GM12874 (cell line): ENCODE measurements around the gene COBL.

Experiments
- TF ChIP-seq, protein P1 (sequence below): IDR thresholded peaks from 2 replicates; pipeline ENCODE4 v1.5.1; 2011; ENCODE audit warnings: low read depth, mild to moderate bottlenecking, control low read depth, low read length, moderate library complexity; ENCODE audit not compliant: insufficient read depth

The COBL gene

DNA sequence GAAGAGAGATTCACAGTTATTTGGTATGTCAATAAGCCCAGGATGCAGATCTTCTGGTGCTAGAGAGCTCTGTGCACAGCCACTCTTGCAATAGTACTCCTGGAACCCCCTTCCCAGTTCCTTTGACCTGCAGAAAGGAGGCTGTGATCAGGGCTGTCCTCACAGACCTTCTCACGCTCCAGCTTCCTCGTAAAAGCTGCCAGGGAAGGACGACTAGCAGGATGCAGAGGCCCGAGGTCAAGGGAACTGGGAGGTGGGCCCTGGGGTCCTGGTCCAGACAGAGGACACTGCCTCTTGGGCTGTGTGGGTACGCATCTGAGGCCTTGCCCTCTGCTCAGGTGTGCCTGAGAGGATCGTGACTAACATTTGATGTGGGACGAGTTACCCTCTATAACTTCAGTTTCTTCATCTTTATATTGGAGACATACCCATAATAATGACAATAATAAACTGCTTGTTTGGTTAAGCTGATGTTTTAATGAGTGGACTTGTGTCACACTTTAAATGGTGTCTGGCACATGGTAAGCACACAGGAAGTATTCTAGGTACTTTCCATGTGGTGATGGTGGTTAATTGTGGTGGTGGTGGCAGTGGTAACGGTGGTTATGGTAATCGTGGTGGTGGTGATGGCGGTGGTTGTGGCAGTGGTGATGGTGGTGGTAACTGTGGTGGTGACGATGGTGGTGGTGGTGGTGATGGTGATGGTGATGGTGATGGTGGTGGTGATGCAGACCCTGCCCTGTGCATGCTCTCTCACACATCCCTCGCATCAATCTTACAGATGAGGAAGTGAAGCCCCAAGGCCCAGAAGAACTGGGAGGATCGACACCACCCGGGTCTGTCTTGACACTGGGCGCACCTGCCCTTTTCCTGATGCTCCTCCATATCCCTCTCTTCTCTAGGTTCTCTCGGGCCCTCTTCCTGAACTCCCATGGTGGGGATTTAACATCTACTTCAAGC, 298.8 kb downstream of the COBL start:
- TF ChIP-seq, protein P1, sequence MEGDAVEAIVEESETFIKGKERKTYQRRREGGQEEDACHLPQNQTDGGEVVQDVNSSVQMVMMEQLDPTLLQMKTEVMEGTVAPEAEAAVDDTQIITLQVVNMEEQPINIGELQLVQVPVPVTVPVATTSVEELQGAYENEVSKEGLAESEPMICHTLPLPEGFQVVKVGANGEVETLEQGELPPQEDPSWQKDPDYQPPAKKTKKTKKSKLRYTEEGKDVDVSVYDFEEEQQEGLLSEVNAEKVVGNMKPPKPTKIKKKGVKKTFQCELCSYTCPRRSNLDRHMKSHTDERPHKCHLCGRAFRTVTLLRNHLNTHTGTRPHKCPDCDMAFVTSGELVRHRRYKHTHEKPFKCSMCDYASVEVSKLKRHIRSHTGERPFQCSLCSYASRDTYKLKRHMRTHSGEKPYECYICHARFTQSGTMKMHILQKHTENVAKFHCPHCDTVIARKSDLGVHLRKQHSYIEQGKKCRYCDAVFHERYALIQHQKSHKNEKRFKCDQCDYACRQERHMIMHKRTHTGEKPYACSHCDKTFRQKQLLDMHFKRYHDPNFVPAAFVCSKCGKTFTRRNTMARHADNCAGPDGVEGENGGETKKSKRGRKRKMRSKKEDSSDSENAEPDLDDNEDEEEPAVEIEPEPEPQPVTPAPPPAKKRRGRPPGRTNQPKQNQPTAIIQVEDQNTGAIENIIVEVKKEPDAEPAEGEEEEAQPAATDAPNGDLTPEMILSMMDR = no peak

- TF ChIP-seq, protein P1 = no peak
Measured at GRCh38 chr7:51016546-51016945, 300.1 kb downstream of the COBL start.

- TF ChIP-seq, protein P1 = no peak
Measured at GRCh38 chr7:51015581-51015980, 301.0 kb downstream of the COBL start.

GRCh38 chr7:51014811-51015210, 301.8 kb downstream of the COBL start:
- TF ChIP-seq, protein P1 = no peak

DNA sequence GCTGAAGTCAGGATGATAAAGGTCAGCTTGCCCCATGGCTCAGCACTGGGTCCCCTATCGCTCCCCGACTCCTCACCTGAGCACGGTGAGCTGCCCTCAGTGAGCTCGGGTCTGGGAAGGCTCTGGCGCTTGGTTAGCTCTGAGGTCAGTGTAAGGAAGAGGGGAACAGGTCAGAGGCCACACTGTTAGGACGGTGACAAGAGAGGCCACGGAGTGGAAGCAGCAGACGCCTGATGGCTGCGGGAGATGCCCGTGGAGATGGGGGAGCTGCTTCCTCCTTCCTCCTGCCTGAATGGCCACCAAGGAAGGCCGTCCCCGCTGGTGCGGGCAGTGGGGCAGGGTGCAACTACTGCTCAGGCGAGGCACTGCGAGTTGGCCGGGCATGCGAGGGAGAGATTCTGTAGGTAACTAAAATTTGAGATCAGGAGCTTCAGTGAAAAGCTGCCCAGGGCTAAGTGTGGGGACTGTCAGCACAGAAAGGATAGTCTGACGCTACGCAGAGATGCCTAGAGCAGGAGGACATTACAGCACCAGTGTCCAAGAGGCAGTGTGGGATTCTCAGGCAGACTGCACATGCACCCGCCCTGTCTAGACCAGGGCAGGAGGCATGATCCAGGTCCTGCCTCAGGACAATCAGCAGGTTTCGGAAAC, 302.6 kb downstream of the COBL start:
- TF ChIP-seq, protein P1 = no peak

DNA sequence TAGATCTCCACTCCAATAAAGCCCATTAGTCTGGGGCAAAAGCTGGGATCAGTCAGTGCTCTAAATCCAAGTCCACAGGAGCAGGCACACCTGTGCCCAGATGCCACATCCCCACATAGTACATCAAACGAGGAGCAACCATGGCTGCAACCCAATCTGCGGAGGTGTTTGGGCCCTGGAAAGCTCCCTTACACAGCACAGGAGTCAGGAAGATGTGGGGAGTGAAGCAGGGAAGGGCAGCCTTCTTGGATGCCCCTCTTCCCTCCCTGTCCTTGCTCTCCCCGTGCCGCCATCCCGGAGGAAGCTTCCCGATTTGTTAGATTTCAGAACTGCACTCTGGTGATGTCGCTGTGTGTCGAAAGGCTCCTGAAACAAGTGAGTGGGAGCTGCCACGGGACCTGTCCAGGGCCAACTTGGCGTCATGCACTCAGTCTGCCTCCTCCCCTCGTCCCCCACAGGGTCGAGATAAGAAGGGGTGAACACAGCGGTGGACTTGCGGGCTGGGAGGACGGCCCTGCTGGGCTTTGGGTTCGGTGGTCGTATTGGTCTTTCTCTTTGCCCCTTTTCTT, 303.3 kb downstream of the COBL start:
- TF ChIP-seq, protein P1 = no peak

DNA sequence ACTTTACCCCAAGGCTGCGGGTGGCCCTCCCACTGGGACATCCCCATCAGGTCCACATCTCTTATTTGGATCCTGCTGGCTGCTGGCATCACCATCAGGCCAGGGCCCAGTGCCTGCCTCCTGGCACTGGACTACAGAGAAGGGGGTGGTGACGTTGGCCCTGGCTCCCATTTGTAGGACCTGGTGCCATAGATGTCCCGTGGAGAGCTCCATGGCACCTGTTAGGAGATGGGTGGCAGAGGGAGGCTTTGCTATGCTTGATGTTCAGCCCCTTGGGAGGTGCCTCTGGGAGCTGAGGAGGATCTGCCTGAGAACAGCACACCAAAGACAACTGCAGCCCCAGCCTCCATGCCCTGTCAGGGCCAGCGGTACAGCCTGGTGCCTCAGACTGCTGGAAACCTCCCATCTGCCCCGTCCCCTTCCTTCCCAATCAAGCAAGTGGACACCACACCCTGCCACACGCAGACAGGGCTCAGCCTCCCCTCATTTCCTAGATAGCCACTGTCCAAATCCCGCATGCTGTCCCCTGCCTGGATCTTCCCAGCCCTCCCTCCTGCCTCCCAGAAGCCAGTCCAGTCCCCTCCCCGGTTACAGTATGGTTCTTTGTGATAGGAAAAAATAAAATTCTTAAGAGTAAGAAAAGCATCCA, 303.9 kb downstream of the COBL start:
- TF ChIP-seq, protein P1 = no peak
